Suprapubic skin (tissue), 4 donors: ENCODE results near the gene DAW1. TPM values are rescaled to one million over a fixed set of nuclear protein-coding genes. Genes with fewer than 3 reads are reported as not detected.

Source experiments
- DNase-seq, 2 donors: peaks; one replicate each; pipeline ENCODE4 v3.0.0-alpha.2; 2019; ENCODE audit warnings: low spot score in 2 of 2
- H3K27ac ChIP-seq: fragments of 200-600 bp; sonication (generic); one replicate; pipeline ENCODE4 v1.5.1; 2019
- H3K27me3 ChIP-seq: fragments of 200-600 bp; sonication (generic); one replicate; pipeline ENCODE4 v1.5.1; 2019
- H3K36me3 ChIP-seq: fragments of 200-600 bp; sonication (generic); one replicate; pipeline ENCODE4 v1.5.1; 2019
- H3K4me1 ChIP-seq: fragments of 200-600 bp; sonication (generic); one replicate; pipeline ENCODE4 v1.5.1; 2019
- H3K4me3 ChIP-seq: fragments of 200-600 bp; sonication (generic); one replicate; pipeline ENCODE4 v1.5.1; 2019; ENCODE audit warnings: mild to moderate bottlenecking
- H3K9me3 ChIP-seq: fragments of 200-600 bp; sonication (generic); one replicate; pipeline ENCODE4 v1.5.1; 2019
- CTCF ChIP-seq, 2 donors: fragments of 200-600 bp in 1 of 2; fragments of 450-650 bp in 1 of 2; sonication (generic) in 1 of 2; IDR thresholded peaks; one replicate each; pipeline ENCODE4 v1.5.1; 2016 to 2019; ENCODE audit warnings: antibody characterized with exemption in 2 of 2, mild to moderate bottlenecking in 1 of 2, moderate library complexity in 1 of 2
- EP300 ChIP-seq: sonication (generic); formaldehyde crosslinking; IDR thresholded peaks from one replicate; pipeline ENCODE4 v1.6.1; 2017; ENCODE audit warnings: antibody characterized with exemption
- POLR2A ChIP-seq, 2 donors: fragments of 450-650 bp; IDR thresholded peaks; one replicate each; pipeline ENCODE4 v1.6.1; 2017; ENCODE audit warnings: antibody characterized with exemption in 2 of 2, mild to moderate bottlenecking in 2 of 2, moderate library complexity in 2 of 2
- POLR2AphosphoS5 ChIP-seq, 3 donors: sonication (generic); formaldehyde crosslinking; IDR thresholded peaks; one replicate each; pipeline ENCODE4 v1.6.1; 2017; ENCODE audit warnings: antibody characterized with exemption in 3 of 3
- WGBS: methylation state at CpG from one replicate; pipeline ENCODE4 v1.1.5; 2018; 5-methylcytosine and 5-hydroxymethylcytosine counted together
- total RNA-seq, 4 donors: library from RNA; depleted of rRNA; stranded (reverse); fragments of >200 nt; gene quantifications; one replicate each; pipeline ENCODE4 v1.1.0, GENCODE V29; 2016

The DAW1 gene
- total RNA-seq, 4 donors from 2014 or later = 1.1 TPM; not detected in 3

GRCh38 chr2:227876300-227876801, 4.9 kb downstream of the DAW1 start:
- WGBS = 65% methylated on average over 6 of the region's 6 CpGs
- no peak overlapping the region for H3K27ac ChIP-seq
- H3K9me3 ChIP-seq = no peaks in the 10 kb centered on the region
- H3K4me1 ChIP-seq = peaks cover 14% of the 10 kb centered on the region
- DNase-seq = no peak
- TF ChIP-seq POLR2A (IDR thresholded peaks at IDR 0.05) = no peak
- TF ChIP-seq EP300 = no peak
- peaks cover 6% of the 10 kb centered on the region for H3K27me3 ChIP-seq
- no peaks in the 10 kb centered on the region for H3K36me3 ChIP-seq
- H3K4me3 ChIP-seq = no peak overlapping the region

- no peaks in the 10 kb centered on the region for H3K9me3 ChIP-seq
- H3K4me1 ChIP-seq = peaks cover 10% of the 10 kb centered on the region
- TF ChIP-seq POLR2A (IDR thresholded peaks at IDR 0.05) = no peak
- no peak for TF ChIP-seq CTCF (IDR thresholded peaks at IDR 0.05)
- TF ChIP-seq POLR2AphosphoS5 (IDR thresholded peaks at IDR 0.05) = no peak
- TF ChIP-seq EP300 = no peak
- 55% methylated on average over 9 of the region's 9 CpGs for WGBS
- no peak for DNase-seq
- H3K27me3 ChIP-seq = no peaks in the 10 kb centered on the region
- peak overlapping the region; percentile 50 for H3K27ac ChIP-seq
- no peaks in the 10 kb centered on the region for H3K36me3 ChIP-seq
- no peak overlapping the region for H3K4me3 ChIP-seq
These were observed 6.2 kb downstream of the DAW1 start for GRCh38 chr2:227877421-227878310.

- Histone ChIP-seq H3K4me1 (peaks cover 10% of the 10 kb centered on the region), H3K9me3 (no peaks in the 10 kb centered on the region), H3K36me3 (no peaks in the 10 kb centered on the region), H3K27me3 (no peaks in the 10 kb centered on the region), H3K27ac (no peak overlapping the region), H3K4me3 (no peak overlapping the region)
- no peak for DNase-seq
- WGBS = 86% methylated on average over 3 of the region's 3 CpGs
- no peak for TF ChIP-seq CTCF (IDR thresholded peaks at IDR 0.05)
- no peak for TF ChIP-seq POLR2AphosphoS5 (IDR thresholded peaks at IDR 0.05)
- no peak for TF ChIP-seq POLR2A (IDR thresholded peaks at IDR 0.05)
- no peak for TF ChIP-seq EP300
These were observed 9.0 kb downstream of the DAW1 start for GRCh38 chr2:227880460-227880859.

- WGBS = 84% methylated on average over 4 of the region's 4 CpGs
- no peak for DNase-seq
These were observed 10.6 kb downstream of the DAW1 start for GRCh38 chr2:227881866-227882517.

GRCh38 chr2:227884511-227884947, 13.1 kb downstream of the DAW1 start:
- Histone ChIP-seq H3K36me3 (no peaks in the 10 kb centered on the region), H3K27ac (no peak overlapping the region)

More at GRCh38 chr2:227881866-227882517, 10.6 kb downstream of the DAW1 start:
- Histone ChIP-seq H3K36me3 (no peaks in the 10 kb centered on the region), H3K27me3 (no peaks in the 10 kb centered on the region), H3K9me3 (no peaks in the 10 kb centered on the region), H3K4me3 (no peak overlapping the region), H3K4me1 (peaks cover 6% of the 10 kb centered on the region), H3K27ac (no peak overlapping the region)
- TF ChIP-seq POLR2A (IDR thresholded peaks at IDR 0.05) (no peak), CTCF (IDR thresholded peaks at IDR 0.05) (no peak), POLR2AphosphoS5 (IDR thresholded peaks at IDR 0.05) (no peak)

More at GRCh38 chr2:227884511-227884947, 13.1 kb downstream of the DAW1 start:
- Histone ChIP-seq H3K4me3 (no peak overlapping the region), H3K27me3 (no peaks in the 10 kb centered on the region), H3K4me1 (peaks cover 3% of the 10 kb centered on the region), H3K9me3 (no peaks in the 10 kb centered on the region)
- TF ChIP-seq CTCF (IDR thresholded peaks at IDR 0.05) (peak; percentile 27 to 74), EP300 (no peak), POLR2A (IDR thresholded peaks at IDR 0.05) (no peak)
- DNase-seq = no peak
- WGBS = 18% methylated on average over 6 of the region's 6 CpGs
